ENCODE results near the gene GPR143.

Gene GPR143

DNA sequence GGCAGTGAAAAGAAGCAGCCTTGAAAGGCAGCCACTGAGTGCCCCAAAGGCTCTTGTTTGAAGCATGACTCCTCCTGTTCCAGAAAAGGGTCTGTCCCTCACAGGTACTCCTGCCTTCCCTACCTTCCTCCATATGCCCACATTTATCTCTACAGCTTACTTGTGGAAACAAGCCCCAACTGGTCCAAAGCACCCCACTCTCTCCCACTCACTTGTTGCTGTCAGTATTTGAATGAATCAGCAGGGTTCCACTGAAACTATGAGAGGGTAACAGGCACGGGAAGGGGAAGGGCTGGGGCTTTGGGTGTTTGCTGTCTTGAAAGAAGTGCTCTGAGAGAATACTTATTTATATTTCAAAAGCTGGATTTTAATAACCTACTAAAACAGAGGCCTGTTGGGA is 34.9 kb downstream of the GPR143 start:
- Histone ChIP-seq H3K27ac (replicated peaks) (no peak overlapping the region), H3K27me3 (ENCODE audit: insufficient read depth, poor library complexity, severe bottlenecking) (no peaks in the 10 kb centered on the region), H3K4me3 (replicated peaks; ENCODE audit: insufficient read depth, low read length) (no peak overlapping the region)
- TF ChIP-seq POLR2AphosphoS5 (IDR thresholded peaks at IDR 0.05; ENCODE audit: low read depth) (no peak), CTCF (IDR thresholded peaks at IDR 0.05; ENCODE audit: insufficient read depth, low read length) (no peak), REST (IDR thresholded peaks at IDR 0.05; ENCODE audit: insufficient replicate concordance, low read depth) (no peak), SPI1 (IDR thresholded peaks at IDR 0.05; ENCODE audit: borderline replicate concordance, low read depth) (no peak), GABPA (IDR thresholded peaks at IDR 0.05; ENCODE audit: low read depth) (no peak)
- no peak for DNase-seq (ENCODE audit: low read depth in 1 of 2, low spot score in 1 of 2)

DNA sequence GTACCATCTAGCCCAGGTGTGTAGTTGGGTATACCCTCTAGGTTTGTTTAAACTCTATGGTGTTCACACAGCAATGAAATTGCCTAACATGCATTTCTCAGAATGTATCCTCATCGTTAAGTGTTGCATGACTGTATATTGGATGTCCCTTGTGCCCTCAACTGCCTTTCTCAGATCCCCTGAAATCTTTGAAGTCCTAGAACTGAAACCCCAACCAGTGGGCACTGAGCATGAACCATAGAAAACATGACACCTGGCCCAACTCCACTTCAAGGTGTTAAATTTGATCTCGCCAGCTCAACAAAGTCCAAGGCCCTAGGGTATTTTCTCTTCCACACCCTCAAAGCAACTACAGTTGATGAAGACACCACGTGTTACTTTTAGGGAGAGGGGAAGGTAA is 35.6 kb downstream of the GPR143 start:
- DNase-seq (ENCODE audit: low read depth in 1 of 2, low spot score in 1 of 2) = no peak
- no peak for TF ChIP-seq CTCF (IDR thresholded peaks at IDR 0.05; ENCODE audit: insufficient read depth, low read length)
- TF ChIP-seq POLR2AphosphoS5 (IDR thresholded peaks at IDR 0.05; ENCODE audit: low read depth) = no peak
- no peak for TF ChIP-seq GABPA (IDR thresholded peaks at IDR 0.05; ENCODE audit: low read depth)
- TF ChIP-seq REST (IDR thresholded peaks at IDR 0.05; ENCODE audit: insufficient replicate concordance, low read depth) = no peak
- TF ChIP-seq SPI1 (IDR thresholded peaks at IDR 0.05; ENCODE audit: borderline replicate concordance, low read depth) = no peak
- Histone ChIP-seq H3K27me3 (ENCODE audit: insufficient read depth, poor library complexity, severe bottlenecking) (no peaks in the 10 kb centered on the region), H3K27ac (replicated peaks) (no peak overlapping the region), H3K4me3 (replicated peaks; ENCODE audit: insufficient read depth, low read length) (no peak overlapping the region)

- no peaks in the 10 kb centered on the region for H3K27me3 ChIP-seq (ENCODE audit: insufficient read depth, poor library complexity, severe bottlenecking)
- H3K4me3 ChIP-seq (replicated peaks; ENCODE audit: insufficient read depth, low read length) = no peak overlapping the region
- no peak for DNase-seq (ENCODE audit: low read depth in 1 of 2, low spot score in 1 of 2)
- no peak overlapping the region for H3K27ac ChIP-seq (replicated peaks)
- TF ChIP-seq SPI1 (IDR thresholded peaks at IDR 0.05; ENCODE audit: borderline replicate concordance, low read depth) (no peak), CTCF (IDR thresholded peaks at IDR 0.05; ENCODE audit: insufficient read depth, low read length) (no peak), GABPA (IDR thresholded peaks at IDR 0.05; ENCODE audit: low read depth) (no peak), REST (IDR thresholded peaks at IDR 0.05; ENCODE audit: insufficient replicate concordance, low read depth) (no peak), POLR2AphosphoS5 (IDR thresholded peaks at IDR 0.05; ENCODE audit: low read depth) (no peak)
Observed at GRCh38 chrX:9729171-9729885, 36.3 kb downstream of the GPR143 start.

Measured in HL-60 (cell line).